ENCODE results near the gene TINCR. TPM values are rescaled to one million over a fixed set of nuclear protein-coding genes. Genes with fewer than 3 reads are reported as not detected.
A peak's percentile ranks its signal among the peaks of the same experiment; 100 is the strongest.
"Not testable (repeated sequence)": the region's sequence is repeated elsewhere in the genome, so short reads cannot be mapped to it uniquely, and the experiment has no call there.

The TINCR gene
- polyA plus RNA-seq (2013, experiment 1 of 2; ENCODE audit: insufficient read length): 0.11 TPM
- 0.26 TPM for polyA plus RNA-seq (2013, experiment 2 of 2; ENCODE audit: insufficient read length)

- DNase-seq: no peak
Observed at GRCh38 chr19:5567360-5567969, at the start of gene TINCR. Gene TINCR, minus strand, starts transcription at chr19:5567953.

DNA sequence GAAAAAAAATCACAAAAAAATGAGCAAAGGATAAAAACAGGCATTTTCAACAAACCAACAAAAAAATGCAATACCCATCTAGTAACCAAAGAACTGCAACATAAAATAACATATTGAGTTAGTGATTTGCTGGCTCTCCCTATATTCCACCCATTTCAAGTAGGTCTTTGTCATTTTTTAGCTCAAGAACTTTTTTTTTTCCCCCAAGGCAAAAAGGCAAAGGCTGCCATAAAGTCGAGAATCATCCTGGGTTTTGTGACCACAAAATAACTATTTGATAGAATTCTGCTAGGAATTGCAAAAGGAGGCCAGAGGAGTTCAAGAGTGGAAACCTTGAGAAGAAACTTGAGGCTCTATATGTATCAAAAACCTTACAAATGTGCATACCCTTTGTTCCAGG is 49.3 kb upstream of the TINCR start:
- DNase-seq: no peak

- peak; percentile 63 for DNase-seq
Observed at GRCh38 chr19:5615756-5616327, 48.1 kb upstream of the TINCR start.

GRCh38 chr19:5612891-5613865 is 45.4 kb upstream of the TINCR start:
- DNase-seq: no peak

GRCh38 chr19:5609881-5610448 is 42.2 kb upstream of the TINCR start:
- DNase-seq: no peak

DNA sequence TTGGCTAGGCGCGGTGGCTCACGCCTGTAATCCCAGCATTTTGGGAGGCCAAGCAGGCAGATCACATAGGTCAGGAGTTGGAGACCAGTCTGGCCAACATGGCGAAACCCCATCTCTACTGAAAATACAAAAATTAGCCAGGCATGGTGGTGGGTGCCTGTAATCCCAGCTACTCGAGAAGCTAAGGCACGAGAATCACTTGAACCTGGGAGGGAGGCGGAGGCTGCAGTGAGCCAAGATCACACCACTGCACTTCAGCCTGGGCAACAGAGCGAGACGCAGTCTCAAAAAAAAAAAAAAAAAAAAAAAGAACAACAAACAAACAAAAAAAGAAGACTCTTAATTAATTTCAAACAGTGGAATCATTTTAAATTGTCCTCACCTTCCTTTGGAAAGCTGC is 41.0 kb upstream of the TINCR start:
- not testable (repeated sequence) for DNase-seq

DNA sequence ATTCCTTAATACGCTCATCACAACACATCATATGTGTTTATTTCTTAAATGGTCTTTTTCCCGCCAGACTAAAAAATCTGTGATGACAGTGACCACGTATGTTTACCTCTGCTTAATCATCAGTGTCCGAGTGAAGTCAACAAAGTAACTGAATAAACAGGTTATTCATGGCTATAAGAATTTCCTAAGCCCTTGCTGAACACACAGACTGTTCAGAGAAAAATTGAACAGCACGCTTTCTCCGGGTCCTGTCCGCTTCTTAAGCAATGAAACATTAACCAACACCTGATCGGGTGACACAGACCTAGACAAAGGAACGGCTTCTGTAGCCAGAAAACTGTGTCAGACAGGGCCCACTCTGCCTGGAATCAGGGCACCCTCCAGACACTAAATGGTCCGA is 40.5 kb upstream of the TINCR start:
- no peak for DNase-seq

DNA sequence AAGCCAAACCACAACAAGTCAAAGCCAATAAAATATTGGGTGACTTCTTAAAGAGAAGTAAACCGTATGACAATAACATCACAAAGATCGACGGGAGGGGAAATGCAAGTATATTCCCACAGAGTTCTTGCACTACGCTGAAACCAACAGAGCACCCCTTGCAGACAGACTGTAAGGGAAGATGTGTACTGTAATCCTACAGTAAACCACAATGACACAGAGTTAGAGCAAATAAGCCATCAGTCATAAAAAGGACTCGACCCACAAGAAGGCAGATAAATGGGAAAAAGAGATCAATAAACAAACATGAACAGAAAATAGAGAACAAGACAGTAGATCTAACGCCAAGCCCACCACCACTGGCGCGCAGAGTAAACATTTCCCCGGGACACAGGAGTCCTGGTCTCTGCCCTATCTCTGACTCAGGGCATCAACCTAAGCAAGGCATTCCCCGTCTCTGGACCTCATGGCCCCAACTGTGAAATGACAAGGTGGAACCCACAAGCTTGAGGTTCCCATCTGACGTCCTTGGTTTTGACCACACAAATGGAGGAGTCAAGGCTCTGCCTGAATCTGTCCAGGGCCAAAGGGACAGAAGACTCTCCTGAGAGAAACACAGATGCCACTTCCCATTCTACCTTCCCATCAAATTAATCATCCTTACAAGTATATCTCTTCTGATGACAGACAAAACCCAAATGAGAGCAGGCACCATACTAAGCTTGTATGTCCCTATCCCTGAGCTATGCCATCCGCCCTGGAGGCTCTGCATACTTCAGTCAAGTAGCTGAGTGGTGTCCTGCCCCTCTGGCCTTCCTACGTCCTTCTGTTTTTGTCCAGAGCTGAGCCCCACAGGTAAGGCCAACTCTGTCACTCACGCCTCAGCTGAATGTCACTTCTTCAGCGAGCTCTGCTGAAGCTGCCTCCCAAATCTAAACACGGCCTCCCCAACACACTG is 39.8 kb upstream of the TINCR start:
- DNase-seq: no peak

- DNase-seq: no peak
Observed at GRCh38 chr19:5605362-5605761, 37.6 kb upstream of the TINCR start.

GRCh38 chr19:5603626-5604025 is 35.9 kb upstream of the TINCR start:
- no peak for DNase-seq

GRCh38 chr19:5600797-5601196 is 33.0 kb upstream of the TINCR start:
- DNase-seq: no peak

DNA sequence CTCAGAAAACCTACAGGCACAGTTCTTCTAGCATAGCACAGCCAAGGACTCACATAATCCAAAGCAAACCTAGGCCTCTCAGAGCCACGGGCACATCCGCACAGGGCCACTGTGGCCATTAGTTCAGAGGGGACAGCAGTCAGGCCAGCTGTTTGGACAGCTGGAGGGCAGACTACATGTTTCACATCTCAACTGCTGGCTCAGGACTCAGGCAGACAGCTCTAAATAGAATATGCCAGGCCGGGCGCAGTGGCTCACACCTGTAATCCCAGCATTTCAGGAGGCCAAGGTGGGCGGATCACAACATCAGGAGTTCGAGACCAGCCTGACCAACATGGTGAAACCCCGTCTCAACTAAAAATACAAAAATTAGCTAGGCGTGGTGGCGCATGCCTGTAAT is 28.0 kb upstream of the TINCR start:
- DNase-seq: no peak

- no peak for DNase-seq
Observed at GRCh38 chr19:5595129-5595528, 27.4 kb upstream of the TINCR start.

GRCh38 chr19:5594521-5594950 is 26.8 kb upstream of the TINCR start:
- no peak for DNase-seq

- no peak for DNase-seq
Observed at GRCh38 chr19:5593343-5594255, 25.8 kb upstream of the TINCR start.

- no peak for DNase-seq
Observed at GRCh38 chr19:5592531-5593342, 25.0 kb upstream of the TINCR start.

- no peak for DNase-seq
Observed at GRCh38 chr19:5591476-5591875, 23.7 kb upstream of the TINCR start.

DNA sequence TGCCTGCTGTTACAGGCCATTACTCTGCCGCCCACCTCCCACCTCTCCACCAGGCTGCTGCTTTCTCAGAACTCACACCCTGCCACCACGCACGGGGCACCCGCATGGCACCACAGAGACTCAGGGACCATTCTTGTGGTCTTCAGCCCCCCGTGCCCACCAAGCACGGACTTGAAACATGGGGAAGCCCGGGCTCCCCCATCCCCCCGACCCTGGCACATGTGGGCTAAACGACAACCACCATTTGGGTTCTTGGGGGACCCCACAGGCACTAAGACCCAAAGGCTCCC is 23.1 kb upstream of the TINCR start:
- DNase-seq: no peak

DNA sequence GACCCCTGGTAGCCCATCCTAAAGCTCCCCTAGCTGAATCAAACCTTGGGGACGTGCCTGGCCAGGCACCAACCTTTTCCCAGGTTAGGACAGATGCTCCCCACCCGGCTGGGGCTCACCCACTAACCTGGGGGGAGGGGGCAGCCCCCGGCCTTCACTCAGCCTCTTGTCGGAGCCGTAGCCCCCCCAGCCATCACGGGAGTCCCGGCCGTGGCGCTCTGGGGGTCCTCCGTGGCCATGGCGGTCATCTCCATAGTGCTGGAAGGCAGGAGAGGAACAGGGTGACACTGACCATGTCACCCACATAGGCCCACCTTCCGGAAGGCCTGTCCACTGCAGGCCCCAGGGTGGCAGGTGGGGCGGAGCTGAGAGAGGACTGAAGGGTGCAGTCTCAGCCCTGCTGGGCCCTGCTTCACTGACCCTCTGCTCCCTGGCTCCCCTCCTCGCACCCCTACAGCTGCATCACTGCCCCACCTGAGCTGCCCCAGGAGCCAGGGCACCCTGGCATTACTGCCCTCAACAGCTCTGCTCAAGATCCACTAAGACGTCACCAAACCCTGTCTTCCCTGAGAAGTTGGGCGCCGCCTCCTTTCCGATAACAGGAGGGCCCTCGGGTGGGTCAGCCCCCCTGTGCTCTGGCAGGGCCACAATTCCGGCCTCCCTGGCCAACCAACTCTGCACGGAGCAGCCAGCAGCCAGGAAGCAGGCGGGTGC is 22.6 kb upstream of the TINCR start:
- DNase-seq: no peak

Data from fibroblast of skin of back (primary cell).